IMR-90 (cell line): Measurements from ENCODE around the gene DICER1.

ENCODE experiments used
- NFE2L2 ChIP-seq: fragments of 150-350 bp; IDR thresholded peaks from 2 replicates; pipeline ENCODE4 v1.6.1; 2016; ENCODE audit warnings: low read depth, mild to moderate bottlenecking, low read length
- POLR2A ChIP-seq: IDR thresholded peaks from 2 replicates; pipeline ENCODE4 v1.6.1; 2012; ENCODE audit warnings: mild to moderate bottlenecking, low read depth, low read length
- RFX5 ChIP-seq: IDR thresholded peaks from 2 replicates; pipeline ENCODE4 v1.8.0; 2012; ENCODE audit warnings: low read depth, mild to moderate bottlenecking, low read length, moderate library complexity
- TF ChIP-seq, protein P1 (sequence below): conservative IDR thresholded peaks from 2 replicates; pipeline ENCODE4 v1.5.1; 2012; ENCODE audit warnings: mild to moderate bottlenecking, low read depth, low read length, improper control_type of control experiment

DNA sequence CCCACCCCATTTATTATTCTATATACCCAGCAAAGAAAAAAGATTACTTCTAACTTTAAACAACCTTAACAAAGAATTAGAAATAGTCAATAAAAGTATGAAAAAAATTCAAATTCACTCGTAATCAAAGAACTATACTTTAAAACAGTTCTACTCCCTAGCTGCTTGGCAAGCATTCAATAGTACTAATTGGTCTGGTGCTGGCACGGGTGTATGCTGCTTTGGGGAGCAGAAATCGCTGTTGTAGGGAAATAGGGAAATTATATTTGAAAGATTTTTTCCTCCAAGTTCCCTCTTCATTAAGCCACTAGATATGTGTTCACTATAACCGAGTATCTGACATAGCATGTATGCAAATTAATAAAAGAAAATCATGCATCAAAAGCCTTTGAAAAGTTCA lies 65.7 kb downstream of the DICER1 start:
- TF ChIP-seq, protein P1, sequence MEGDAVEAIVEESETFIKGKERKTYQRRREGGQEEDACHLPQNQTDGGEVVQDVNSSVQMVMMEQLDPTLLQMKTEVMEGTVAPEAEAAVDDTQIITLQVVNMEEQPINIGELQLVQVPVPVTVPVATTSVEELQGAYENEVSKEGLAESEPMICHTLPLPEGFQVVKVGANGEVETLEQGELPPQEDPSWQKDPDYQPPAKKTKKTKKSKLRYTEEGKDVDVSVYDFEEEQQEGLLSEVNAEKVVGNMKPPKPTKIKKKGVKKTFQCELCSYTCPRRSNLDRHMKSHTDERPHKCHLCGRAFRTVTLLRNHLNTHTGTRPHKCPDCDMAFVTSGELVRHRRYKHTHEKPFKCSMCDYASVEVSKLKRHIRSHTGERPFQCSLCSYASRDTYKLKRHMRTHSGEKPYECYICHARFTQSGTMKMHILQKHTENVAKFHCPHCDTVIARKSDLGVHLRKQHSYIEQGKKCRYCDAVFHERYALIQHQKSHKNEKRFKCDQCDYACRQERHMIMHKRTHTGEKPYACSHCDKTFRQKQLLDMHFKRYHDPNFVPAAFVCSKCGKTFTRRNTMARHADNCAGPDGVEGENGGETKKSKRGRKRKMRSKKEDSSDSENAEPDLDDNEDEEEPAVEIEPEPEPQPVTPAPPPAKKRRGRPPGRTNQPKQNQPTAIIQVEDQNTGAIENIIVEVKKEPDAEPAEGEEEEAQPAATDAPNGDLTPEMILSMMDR: no peak
- no peak for TF ChIP-seq NFE2L2
- no peak for TF ChIP-seq RFX5
- TF ChIP-seq POLR2A: no peak
